ENCODE results near the gene DDB1. TPM values are rescaled to one million over a fixed set of nuclear protein-coding genes. Genes with fewer than 3 reads are reported as not detected.
"Not testable (repeated sequence)": the region's sequence is repeated elsewhere in the genome, so short reads cannot be mapped to it uniquely, and the experiment has no call there.

The DDB1 gene
- total RNA-seq, 1 donor from 2014 or later, result 215 TPM

DNA sequence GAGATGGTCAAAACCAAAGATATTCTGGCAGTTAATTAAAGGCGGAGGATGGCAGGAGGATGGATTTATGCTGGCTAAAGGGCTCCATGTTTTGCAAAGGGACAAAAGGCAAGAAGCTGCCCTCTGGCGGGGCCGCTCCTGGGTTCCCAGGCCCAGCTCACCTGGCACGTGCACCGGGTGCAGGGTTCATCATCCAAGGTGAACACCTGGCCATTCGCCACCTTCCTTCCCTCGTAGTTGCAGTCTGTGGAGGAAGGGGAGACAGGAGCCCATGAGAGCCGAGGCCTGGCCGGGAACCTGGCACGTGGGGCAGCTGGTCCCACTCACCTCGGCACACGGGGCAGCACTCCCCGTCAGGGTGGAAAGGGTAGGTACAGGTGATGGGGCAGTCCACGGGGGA lies 68.1 kb downstream of the DDB1 start:
- H3K36me3 ChIP-seq (ENCODE audit: control insufficient read depth in 3 of 3, insufficient read depth in 3 of 3, low read length in 3 of 3), result peaks cover 0 to 3% (median 0%) of the 10 kb centered on the region in 3 donors
- H3K4me1 ChIP-seq (ENCODE audit: control insufficient read depth in 3 of 3, insufficient read depth in 3 of 3, low read length in 3 of 3), result no peaks in the 10 kb centered on the region
- H3K4me3 ChIP-seq (ENCODE audit: low read length in 3 of 3), result no peak overlapping the region
- H3K9ac ChIP-seq (ENCODE audit: low read depth in 1 of 3, low read length in 3 of 3), result no peak overlapping the region
- H3K27me3 ChIP-seq (ENCODE audit: control insufficient read depth in 3 of 3, insufficient read depth in 3 of 3, low read length in 3 of 3), result no peaks in the 10 kb centered on the region
- H3K9me3 ChIP-seq (ENCODE audit: control insufficient read depth in 3 of 3, low read length in 3 of 3), result no peaks in the 10 kb centered on the region
- H3K27ac ChIP-seq (ENCODE audit: low read depth, low read length), result no peak overlapping the region

DNA sequence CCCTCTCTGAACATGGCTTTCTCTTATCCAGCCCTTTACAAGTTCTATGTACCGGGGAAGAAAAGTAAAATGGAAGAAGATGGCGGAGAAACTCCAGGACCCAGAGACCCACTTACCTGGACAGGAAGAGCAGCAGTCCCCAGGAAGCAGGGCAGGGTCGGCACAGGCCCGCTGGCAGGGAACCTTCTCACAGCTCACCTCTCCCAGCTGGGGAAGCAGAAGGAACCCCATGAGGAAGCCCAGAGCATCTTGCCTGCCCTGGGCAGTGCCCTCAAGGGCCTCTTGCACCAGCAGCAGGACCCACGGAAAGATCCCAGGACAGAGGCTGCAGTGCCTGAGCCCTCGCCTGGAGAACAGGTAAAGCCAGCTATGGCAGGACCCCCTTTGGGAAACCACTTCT lies 68.5 kb downstream of the DDB1 start:
- Histone ChIP-seq H3K27ac (ENCODE audit: low read depth, low read length) (no peak overlapping the region), H3K36me3 (ENCODE audit: control insufficient read depth in 3 of 3, insufficient read depth in 3 of 3, low read length in 3 of 3) (peaks cover under 1 to 3% (median under 1%) of the 10 kb centered on the region in 3 donors), H3K4me3 (ENCODE audit: low read length in 3 of 3) (no peak overlapping the region), H3K4me1 (ENCODE audit: control insufficient read depth in 3 of 3, insufficient read depth in 3 of 3, low read length in 3 of 3) (no peaks in the 10 kb centered on the region), H3K9me3 (ENCODE audit: control insufficient read depth in 3 of 3, low read length in 3 of 3) (no peaks in the 10 kb centered on the region), H3K27me3 (ENCODE audit: control insufficient read depth in 3 of 3, insufficient read depth in 3 of 3, low read length in 3 of 3) (no peaks in the 10 kb centered on the region), H3K9ac (ENCODE audit: low read depth in 1 of 3, low read length in 3 of 3) (no peak overlapping the region)

DNA sequence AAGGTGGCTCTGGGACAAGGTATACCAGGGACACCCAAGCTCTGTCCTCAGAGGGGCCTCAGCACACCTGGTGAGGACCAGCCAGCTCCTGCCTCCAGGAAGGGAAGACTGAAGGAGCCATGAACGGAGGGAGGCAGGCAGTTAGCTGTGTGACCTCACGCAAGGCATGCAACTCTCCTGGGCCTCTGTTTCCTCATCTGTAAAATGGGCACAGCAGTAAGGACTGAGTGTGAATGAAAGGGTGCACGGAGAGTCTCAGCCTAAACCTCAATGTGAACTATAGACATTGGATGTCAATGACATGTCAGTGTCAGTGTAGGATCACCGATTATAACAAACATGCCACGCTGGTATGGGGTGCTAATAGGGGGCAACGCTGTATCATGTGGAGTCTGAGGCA lies 73.5 kb downstream of the DDB1 start:
- H3K9ac ChIP-seq (ENCODE audit: low read depth in 1 of 3, low read length in 3 of 3), result no peak overlapping the region
- no peaks in the 10 kb centered on the region for H3K4me1 ChIP-seq (ENCODE audit: control insufficient read depth in 3 of 3, insufficient read depth in 3 of 3, low read length in 3 of 3)
- H3K27me3 ChIP-seq (ENCODE audit: control insufficient read depth in 3 of 3, insufficient read depth in 3 of 3, low read length in 3 of 3), result no peaks in the 10 kb centered on the region
- H3K27ac ChIP-seq (ENCODE audit: low read depth, low read length), result no peak overlapping the region
- peaks cover 3 to 11% (median 10%) of the 10 kb centered on the region in 3 donors for H3K36me3 ChIP-seq (ENCODE audit: control insufficient read depth in 3 of 3, insufficient read depth in 3 of 3, low read length in 3 of 3)
- no peaks in the 10 kb centered on the region for H3K9me3 ChIP-seq (ENCODE audit: control insufficient read depth in 3 of 3, low read length in 3 of 3)
- H3K4me3 ChIP-seq (ENCODE audit: low read length in 3 of 3), result no peak overlapping the region

DNA sequence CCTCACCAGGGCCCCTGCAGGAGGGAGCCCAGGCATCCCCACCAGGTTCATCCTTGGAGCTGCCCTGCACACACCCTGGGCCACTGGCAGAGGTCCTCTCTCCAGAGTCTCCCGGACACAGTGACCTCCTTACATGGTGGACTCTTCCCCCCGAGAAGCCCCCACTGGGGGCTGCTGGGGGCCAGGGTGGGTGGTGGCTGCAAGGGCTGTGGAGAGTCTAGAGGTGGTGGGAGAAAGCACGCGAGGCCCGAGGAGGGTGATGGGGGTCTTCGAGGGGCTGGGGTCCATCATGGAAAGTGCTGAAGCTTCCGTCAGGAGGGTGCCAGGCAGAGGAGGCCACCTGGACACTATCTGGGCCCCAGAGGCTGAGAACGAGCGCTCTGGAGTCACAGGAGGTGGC lies 74.4 kb downstream of the DDB1 start:
- Histone ChIP-seq H3K36me3 (ENCODE audit: control insufficient read depth in 3 of 3, insufficient read depth in 3 of 3, low read length in 3 of 3) (peaks cover 3 to 10% (median 10%) of the 10 kb centered on the region in 3 donors), H3K4me3 (ENCODE audit: low read length in 3 of 3) (no peak overlapping the region), H3K27ac (ENCODE audit: low read depth, low read length) (no peak overlapping the region), H3K9me3 (ENCODE audit: control insufficient read depth in 3 of 3, low read length in 3 of 3) (no peaks in the 10 kb centered on the region), H3K4me1 (ENCODE audit: control insufficient read depth in 3 of 3, insufficient read depth in 3 of 3, low read length in 3 of 3) (no peaks in the 10 kb centered on the region), H3K9ac (ENCODE audit: low read depth in 1 of 3, low read length in 3 of 3) (no peak overlapping the region), H3K27me3 (ENCODE audit: control insufficient read depth in 3 of 3, insufficient read depth in 3 of 3, low read length in 3 of 3) (no peaks in the 10 kb centered on the region)

DNA sequence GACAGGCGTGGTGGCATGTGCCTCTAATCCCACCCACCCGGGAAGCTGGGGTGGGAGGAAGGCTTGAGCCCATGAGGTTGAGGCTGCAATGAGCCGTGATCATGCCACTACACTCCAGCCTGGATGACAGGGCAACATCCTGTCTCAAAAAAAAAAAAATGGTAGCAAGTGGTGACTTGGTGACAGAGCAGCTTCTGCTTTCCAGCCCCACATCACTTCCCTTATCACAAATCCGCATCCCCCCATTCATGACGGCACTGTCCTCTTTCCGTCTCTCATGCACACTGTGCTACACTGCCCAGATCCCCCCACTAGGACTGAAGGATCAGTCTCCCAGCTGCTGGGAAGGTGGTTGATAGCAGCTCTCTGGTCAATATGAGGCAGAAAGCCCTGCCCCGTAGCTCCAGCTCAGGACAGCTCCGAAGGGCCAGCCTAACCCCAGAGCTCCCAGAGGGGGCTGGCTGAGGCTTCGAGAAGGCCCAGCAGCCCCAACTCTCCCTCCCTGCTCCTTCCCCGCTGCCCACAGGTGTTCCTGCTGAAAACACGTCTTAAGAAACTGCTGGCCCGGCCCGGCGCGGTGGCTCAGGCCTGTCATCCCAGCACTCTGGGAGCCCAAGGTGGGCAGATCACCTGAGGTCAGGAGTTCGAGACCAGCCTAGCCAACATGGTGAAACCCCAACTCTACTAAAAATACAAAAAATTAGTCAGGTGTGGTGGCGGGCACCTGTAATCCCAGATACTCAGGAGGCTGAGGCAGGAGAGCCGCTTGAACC lies 76.0 kb downstream of the DDB1 start:
- Histone ChIP-seq H3K27ac (ENCODE audit: low read depth, low read length) (no peak overlapping the region), H3K4me3 (ENCODE audit: low read length in 3 of 3) (no peak overlapping the region), H3K27me3 (ENCODE audit: control insufficient read depth in 3 of 3, insufficient read depth in 3 of 3, low read length in 3 of 3) (no peaks in the 10 kb centered on the region), H3K4me1 (ENCODE audit: control insufficient read depth in 3 of 3, insufficient read depth in 3 of 3, low read length in 3 of 3) (no peaks in the 10 kb centered on the region), H3K9ac (ENCODE audit: low read depth in 1 of 3, low read length in 3 of 3) (no peak overlapping the region), H3K36me3 (ENCODE audit: control insufficient read depth in 3 of 3, insufficient read depth in 3 of 3, low read length in 3 of 3) (peaks cover 3 to 10% (median 8%) of the 10 kb centered on the region in 3 donors), H3K9me3 (ENCODE audit: control insufficient read depth in 3 of 3, low read length in 3 of 3) (no peaks in the 10 kb centered on the region)

DNA sequence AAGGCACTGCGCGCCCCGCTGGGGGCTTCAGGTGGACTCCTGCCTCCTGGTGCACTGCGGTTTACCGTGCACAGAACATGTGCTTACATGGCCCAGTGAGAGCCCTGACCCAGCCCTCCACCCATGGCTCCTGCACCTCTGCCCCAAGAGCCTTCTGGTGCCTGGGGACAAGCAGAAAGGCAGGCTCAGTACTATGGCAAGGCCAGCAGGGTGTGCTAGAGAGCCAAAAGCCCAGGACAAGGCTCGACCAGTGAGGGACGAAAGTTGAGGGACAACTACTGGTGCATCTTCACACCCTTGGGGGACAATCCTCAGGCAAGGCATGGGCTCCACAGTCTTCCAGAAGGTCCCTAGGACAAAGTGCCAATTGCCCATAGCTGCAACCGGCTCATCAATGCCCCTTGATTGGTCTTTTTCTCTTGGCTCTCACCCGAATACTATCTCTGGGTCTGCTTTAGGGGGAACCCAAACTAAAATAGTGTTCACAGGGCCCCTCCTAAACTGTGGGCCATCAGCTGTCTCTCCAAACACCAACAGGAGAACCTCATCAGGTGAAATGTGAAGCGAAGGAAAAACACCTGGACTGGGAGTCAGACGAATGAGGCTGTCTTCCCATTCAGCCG lies 78.4 kb downstream of the DDB1 start:
- H3K27me3 ChIP-seq (ENCODE audit: control insufficient read depth in 3 of 3, insufficient read depth in 3 of 3, low read length in 3 of 3), result peaks cover 0 to 4% (median 2%) of the 10 kb centered on the region in 3 donors
- no peak overlapping the region for H3K27ac ChIP-seq (ENCODE audit: low read depth, low read length)
- H3K4me3 ChIP-seq (ENCODE audit: low read length in 3 of 3), result no peak overlapping the region
- H3K36me3 ChIP-seq (ENCODE audit: control insufficient read depth in 3 of 3, insufficient read depth in 3 of 3, low read length in 3 of 3), result peaks cover 3 to 10% (median 8%) of the 10 kb centered on the region in 3 donors
- no peak overlapping the region for H3K9ac ChIP-seq (ENCODE audit: low read depth in 1 of 3, low read length in 3 of 3)
- no peaks in the 10 kb centered on the region for H3K4me1 ChIP-seq (ENCODE audit: control insufficient read depth in 3 of 3, insufficient read depth in 3 of 3, low read length in 3 of 3)
- no peaks in the 10 kb centered on the region for H3K9me3 ChIP-seq (ENCODE audit: control insufficient read depth in 3 of 3, low read length in 3 of 3)

DNA sequence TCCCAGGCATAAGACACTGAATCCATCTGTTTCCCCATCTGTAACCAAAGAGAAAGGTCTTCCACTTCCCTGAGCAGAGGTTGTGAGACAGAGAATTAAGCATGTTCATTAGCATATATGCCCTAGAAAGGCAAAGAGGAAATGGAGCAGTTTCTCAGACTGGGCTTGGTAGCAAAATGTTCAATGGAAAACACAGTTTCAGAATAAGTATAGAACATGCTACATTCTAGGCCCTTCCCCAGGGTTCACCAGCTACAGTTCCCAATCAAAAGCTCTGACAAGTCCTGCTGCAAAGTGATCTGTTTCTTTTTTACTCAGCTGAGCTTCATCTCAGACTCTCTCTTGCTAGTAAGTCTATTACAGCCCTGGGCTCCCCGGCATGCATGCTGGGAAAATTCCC lies 80.6 kb downstream of the DDB1 start:
- not testable (repeated sequence) for H3K36me3 ChIP-seq (ENCODE audit: control insufficient read depth in 3 of 3, insufficient read depth in 3 of 3, low read length in 3 of 3)

DNA sequence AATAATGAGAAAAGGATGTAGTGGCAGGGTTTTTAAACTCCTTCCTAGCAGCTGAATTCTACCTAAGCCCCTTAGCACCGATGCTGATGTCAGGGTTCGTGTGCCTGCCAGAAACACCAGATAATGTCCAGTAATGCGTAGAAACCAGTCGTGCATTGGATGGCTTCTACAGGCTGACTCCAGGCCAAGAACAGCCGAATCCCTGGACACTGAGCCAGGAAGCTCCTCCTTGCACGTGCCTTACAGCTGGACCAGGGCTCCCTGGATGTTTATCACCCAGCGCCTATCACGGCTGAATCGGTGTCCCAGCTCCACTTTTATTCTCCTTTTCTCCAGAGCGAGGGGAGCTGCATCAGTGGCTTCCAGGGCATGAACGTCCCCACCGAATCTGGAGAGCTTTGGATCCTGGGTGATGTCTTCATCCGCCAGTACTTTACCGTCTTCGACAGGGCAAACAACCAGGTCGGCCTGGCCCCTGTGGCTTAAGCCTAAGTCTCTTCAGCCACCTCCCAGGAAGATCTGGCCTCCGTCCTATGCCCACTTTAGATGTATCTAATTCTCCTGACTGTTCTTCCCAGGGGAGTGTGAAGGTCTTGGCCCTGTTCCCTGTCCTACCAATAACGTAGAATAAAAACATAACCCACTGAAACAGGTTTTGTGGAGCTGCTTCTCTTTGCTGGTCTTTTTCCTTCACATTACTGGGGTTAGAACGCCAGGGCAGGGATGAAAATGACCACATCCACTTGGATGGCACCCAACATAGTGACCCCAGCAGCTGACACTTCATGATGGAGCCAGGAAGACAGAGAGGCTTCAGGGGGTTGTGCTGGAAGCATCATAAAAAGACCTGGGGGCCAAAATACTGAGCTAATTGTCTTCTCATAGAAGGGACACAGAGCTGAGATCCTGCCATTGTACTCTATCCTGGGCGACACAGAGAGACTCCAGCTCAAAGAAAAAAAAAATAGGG lies 81.8 kb downstream of the DDB1 start:
- not testable (repeated sequence) for H3K9me3 ChIP-seq (ENCODE audit: control insufficient read depth in 3 of 3, low read length in 3 of 3); H3K4me3 ChIP-seq (ENCODE audit: low read length in 3 of 3); H3K36me3 ChIP-seq (ENCODE audit: control insufficient read depth in 3 of 3, insufficient read depth in 3 of 3, low read length in 3 of 3); H3K4me1 ChIP-seq (ENCODE audit: control insufficient read depth in 3 of 3, insufficient read depth in 3 of 3, low read length in 3 of 3); H3K27ac ChIP-seq (ENCODE audit: low read depth, low read length); H3K27me3 ChIP-seq (ENCODE audit: control insufficient read depth in 3 of 3, insufficient read depth in 3 of 3, low read length in 3 of 3); H3K9ac ChIP-seq (ENCODE audit: low read depth in 1 of 3, low read length in 3 of 3)

More for the DNA sequence above, 80.6 kb downstream of the DDB1 start:
- not testable (repeated sequence) for H3K27ac ChIP-seq (ENCODE audit: low read depth, low read length); H3K9me3 ChIP-seq (ENCODE audit: control insufficient read depth in 3 of 3, low read length in 3 of 3); H3K27me3 ChIP-seq (ENCODE audit: control insufficient read depth in 3 of 3, insufficient read depth in 3 of 3, low read length in 3 of 3); H3K4me3 ChIP-seq (ENCODE audit: low read length in 3 of 3); H3K4me1 ChIP-seq (ENCODE audit: control insufficient read depth in 3 of 3, insufficient read depth in 3 of 3, low read length in 3 of 3); H3K9ac ChIP-seq (ENCODE audit: low read depth in 1 of 3, low read length in 3 of 3)

Data from skeletal muscle tissue (tissue), 4 donors.